Measurements from ENCODE around the gene OR2V1. TPM values are rescaled to one million over a fixed set of nuclear protein-coding genes. Genes with fewer than 3 reads are reported as not detected.

The OR2V1 gene
- total RNA-seq, 1 donor from 2014 or later: not detected

- no peak for TF ChIP-seq CTCF (IDR thresholded peaks at IDR 0.05; ENCODE audit: unreplicated experiment)
- H3K4me1 Mint-ChIP-seq: no peaks in the 10 kb centered on the region
- no peak for DNase-seq (ENCODE audit: low spot score in 2 of 2, unreplicated experiment in 2 of 2)
- H3K9me3 Mint-ChIP-seq: peaks cover 33% of the 10 kb centered on the region
- no peaks in the 10 kb centered on the region for H3K36me3 Mint-ChIP-seq
- H3K4me3 Mint-ChIP-seq: no peak overlapping the region
- no peak overlapping the region for H3K27ac Mint-ChIP-seq
- H3K27me3 Mint-ChIP-seq (ENCODE audit: low read depth): peaks cover 51% of the 10 kb centered on the region
Measured at GRCh38 chr5:181142054-181142453, 11.1 kb upstream of the OR2V1 start.

- DNase-seq (ENCODE audit: low spot score in 2 of 2, unreplicated experiment in 2 of 2): no peak
- H3K4me3 Mint-ChIP-seq: no peak overlapping the region
- no peak overlapping the region for H3K27ac Mint-ChIP-seq
- TF ChIP-seq CTCF (IDR thresholded peaks at IDR 0.05; ENCODE audit: unreplicated experiment): no peak
- H3K27me3 Mint-ChIP-seq (ENCODE audit: low read depth): peaks cover 44% of the 10 kb centered on the region
- H3K4me1 Mint-ChIP-seq: no peaks in the 10 kb centered on the region
- H3K9me3 Mint-ChIP-seq: peaks cover 25% of the 10 kb centered on the region
- H3K36me3 Mint-ChIP-seq: no peaks in the 10 kb centered on the region
Measured at GRCh38 chr5:181140766-181141165, 9.8 kb upstream of the OR2V1 start.

GRCh38 chr5:181138258-181138657 lies 7.3 kb upstream of the OR2V1 start:
- DNase-seq (ENCODE audit: low spot score in 2 of 2, unreplicated experiment in 2 of 2): no peak
- Mint-ChIP-seq H3K4me1 (no peaks in the 10 kb centered on the region), H3K27me3 (ENCODE audit: low read depth) (peaks cover 51% of the 10 kb centered on the region), H3K36me3 (no peaks in the 10 kb centered on the region), H3K27ac (no peak overlapping the region), H3K9me3 (peaks cover 14% of the 10 kb centered on the region), H3K4me3 (no peak overlapping the region)
- TF ChIP-seq CTCF (IDR thresholded peaks at IDR 0.05; ENCODE audit: unreplicated experiment): no peak

- no peaks in the 10 kb centered on the region for H3K36me3 Mint-ChIP-seq
Measured at GRCh38 chr5:181136361-181136955, 5.5 kb upstream of the OR2V1 start.

GRCh38 chr5:181134259-181134658 lies 3.3 kb upstream of the OR2V1 start:
- no peak for DNase-seq (ENCODE audit: low spot score in 2 of 2, unreplicated experiment in 2 of 2)
- Mint-ChIP-seq H3K4me1 (no peaks in the 10 kb centered on the region), H3K36me3 (no peaks in the 10 kb centered on the region), H3K27me3 (ENCODE audit: low read depth) (peaks cover 54% of the 10 kb centered on the region), H3K4me3 (no peak overlapping the region), H3K9me3 (peaks cover 10% of the 10 kb centered on the region), H3K27ac (no peak overlapping the region)
- TF ChIP-seq CTCF (IDR thresholded peaks at IDR 0.05; ENCODE audit: unreplicated experiment): no peak

More at GRCh38 chr5:181136361-181136955, 5.5 kb upstream of the OR2V1 start:
- Mint-ChIP-seq H3K4me1 (no peaks in the 10 kb centered on the region), H3K4me3 (no peak overlapping the region), H3K27ac (no peak overlapping the region), H3K9me3 (peaks cover 14% of the 10 kb centered on the region), H3K27me3 (ENCODE audit: low read depth) (peaks cover 54% of the 10 kb centered on the region)
- DNase-seq (ENCODE audit: low spot score in 2 of 2, unreplicated experiment in 2 of 2): no peak
- TF ChIP-seq CTCF (IDR thresholded peaks at IDR 0.05; ENCODE audit: unreplicated experiment): no peak

Data from mesothelial cell of epicardium (in vitro differentiated cells).